CD14-positive monocyte (primary cell): ENCODE results near the gene LHPP. TPM values are rescaled to one million over a fixed set of nuclear protein-coding genes. Genes with fewer than 3 reads are reported as not detected.

Experiments
- DNase-seq, 3 donors: peaks; one replicate each; pipeline ENCODE4 v3.0.0-alpha.2; 2011 to 2022
- H2AFZ ChIP-seq: 2 replicates; pipeline ENCODE4 v1.6.0; 2012; ENCODE audit warnings: mild to moderate bottlenecking, low read depth, low read length, inconsistent platforms; ENCODE audit not compliant: insufficient read depth, poor library complexity, severe bottlenecking
- H3K27ac ChIP-seq, 2 donors: 1 replicate in 1 of 2; 2 replicates in 1 of 2; pipeline ENCODE4 v1.5.1; 2012 to 2013; ENCODE audit warnings: low read length in 2 of 2, control low read depth in 1 of 2, inconsistent platforms in 1 of 2, low read depth in 1 of 2, mild to moderate bottlenecking in 1 of 2
- H3K27me3 ChIP-seq, 2 donors: one replicate each; pipeline versions ENCODE4 v1.6.0 to v1.6.1; 2011 to 2013; ENCODE audit warnings: low read length in 2 of 2; ENCODE audit not compliant: control insufficient read depth in 2 of 2, insufficient read depth in 2 of 2
- H3K36me3 ChIP-seq, 2 donors: replicated peaks in 1 of 2; 1 replicate in 1 of 2; 2 replicates in 1 of 2; pipeline versions ENCODE4 v1.5.1 to v1.6.1; 2012 to 2013; ENCODE audit warnings: low read length in 2 of 2, control low read depth in 1 of 2, inconsistent platforms in 1 of 2, mild to moderate bottlenecking in 1 of 2; ENCODE audit not compliant: insufficient read depth in 2 of 2, control insufficient read depth in 1 of 2
- H3K4me1 ChIP-seq, 2 donors: 1 replicate in 1 of 2; 2 replicates in 1 of 2; pipeline versions ENCODE4 v1.5.1 to v1.6.1; 2012 to 2013; ENCODE audit warnings: low read length in 2 of 2, control low read depth in 1 of 2, inconsistent platforms in 1 of 2, mild to moderate bottlenecking in 1 of 2, moderate library complexity in 1 of 2; ENCODE audit not compliant: insufficient read depth in 2 of 2, control insufficient read depth in 1 of 2
- H3K4me2 ChIP-seq: replicated peaks from 2 replicates; pipeline ENCODE3; 2012; ENCODE audit warnings: low read length, moderate library complexity, mild to moderate bottlenecking; ENCODE audit not compliant: poor library complexity, severe bottlenecking; ENCODE audit errors: extremely low read depth
- H3K4me3 ChIP-seq, 3 experiments: fragments of 200-600 bp in 1 of 3; sonication (generic) in 1 of 3; replicated peaks in 1 of 3; 1 replicate in 2 of 3; 2 replicates in 1 of 3; pipeline ENCODE4 v1.5.1; 2011 to 2013; ENCODE audit warnings: low read length in 3 of 3, mild to moderate bottlenecking in 3 of 3, control low read depth in 2 of 3, low read depth in 2 of 3, inconsistent platforms in 1 of 3, moderate library complexity in 1 of 3
- H3K79me2 ChIP-seq: 2 replicates; pipeline ENCODE4 v1.6.0; 2012; ENCODE audit warnings: mild to moderate bottlenecking, control low read depth, inconsistent platforms, low read length, moderate library complexity; ENCODE audit not compliant: insufficient read depth
- H3K9ac ChIP-seq: 2 replicates; pipeline ENCODE4 v1.6.0; 2017; ENCODE audit warnings: low read length, mild to moderate bottlenecking; ENCODE audit not compliant: insufficient read depth, poor library complexity, severe bottlenecking
- H3K9me3 ChIP-seq, 2 donors: replicated peaks in 1 of 2; 1 replicate in 1 of 2; 2 replicates in 1 of 2; pipeline versions ENCODE4 v1.5.1 to v1.6.1; 2012 to 2013; ENCODE audit warnings: low read length in 2 of 2, control low read depth in 1 of 2; ENCODE audit not compliant: control insufficient read depth in 1 of 2, insufficient read depth in 1 of 2
- H4K20me1 ChIP-seq: 2 replicates; pipeline ENCODE4 v1.6.0; 2012; ENCODE audit warnings: mild to moderate bottlenecking, low read length, control low read depth, moderate library complexity; ENCODE audit not compliant: insufficient read depth
- H3K27ac Mint-ChIP-seq, 7 donors: one replicate each; pipeline ENCODE4 v1.8.0; 2020; ENCODE audit warnings: mild to moderate bottlenecking in 7 of 7, mixed read lengths in 7 of 7, moderate library complexity in 6 of 7, inconsistent platforms in 2 of 7
- H3K27me3 Mint-ChIP-seq, 3 donors: one replicate each; pipeline ENCODE4 v1.8.0; 2021 to 2022; ENCODE audit warnings: low read depth in 3 of 3, mild to moderate bottlenecking in 3 of 3, mixed read lengths in 3 of 3, moderate library complexity in 3 of 3, inconsistent platforms in 1 of 3
- H3K36me3 Mint-ChIP-seq, 2 donors: one replicate each; pipeline ENCODE4 v1.8.0; 2020; ENCODE audit warnings: mixed read lengths in 2 of 2, inconsistent platforms in 1 of 2, mild to moderate bottlenecking in 1 of 2
- H3K4me1 Mint-ChIP-seq: one replicate; pipeline ENCODE4 v1.8.0; 2020; ENCODE audit warnings: mild to moderate bottlenecking, mixed read lengths
- H3K4me3 Mint-ChIP-seq, 2 donors: one replicate each; pipeline ENCODE4 v1.8.0; 2020; ENCODE audit warnings: mild to moderate bottlenecking in 2 of 2, mixed read lengths in 2 of 2, moderate library complexity in 1 of 2
- H3K9me3 Mint-ChIP-seq, 7 donors: one replicate each; pipeline ENCODE4 v1.8.0; 2020 to 2022; ENCODE audit warnings: mixed read lengths in 7 of 7, mild to moderate bottlenecking in 6 of 7, moderate library complexity in 6 of 7, inconsistent platforms in 2 of 7
- CTCF ChIP-seq: fragments of 200-600 bp; IDR thresholded peaks from one replicate; pipeline ENCODE4 v1.8.0; 2022; ENCODE audit warnings: antibody characterized with exemption, mild to moderate bottlenecking
- WGBS: methylation state at CpG from one replicate; pipeline ENCODE4 v1.1.5; 2013; ENCODE audit warnings: missing lambda C conversion rate; ENCODE audit not compliant: insufficient coverage; 5-methylcytosine and 5-hydroxymethylcytosine counted together
- intact Hi-C, 2 donors: fragments of 100-400 bp; cut with micrococcal nuclease; formaldehyde crosslinking; loops; one replicate each; pipeline versions ENCODE4 v1.15.0 to v1.15.1; 2023
- polyA plus RNA-seq, 3 donors: library from polyadenylated mRNA; depleted of rRNA in 1 of 3; unstranded in 2 of 3; stranded (reverse) in 1 of 3; fragments of 300-500 nt in 2 of 3; fragments of >200 nt in 1 of 3; fragmentation: Illumina TruSeq in 2 of 3; gene quantifications; 1 replicate in 2 of 3; 2 replicates in 1 of 3; pipeline ENCODE4 v1.2.3, GENCODE V29; 2012 to 2021

Gene LHPP
- polyA plus RNA-seq, 3 donors, result 15.2 to 20.6 (median 19.5) TPM

- H3K4me1 ChIP-seq, result peaks cover 29 to 46% of the 10 kb centered on the region in 2 donors
- H3K27me3 ChIP-seq, result no peaks in the 10 kb centered on the region
- no peak for TF ChIP-seq CTCF
- no peak overlapping the region for H3K9ac ChIP-seq
- H2AFZ ChIP-seq, result no peak overlapping the region
- H3K36me3 Mint-ChIP-seq, result peaks cover 41 to 64% of the 10 kb centered on the region in 2 donors
- no peak overlapping the region for H3K4me3 ChIP-seq
- peaks cover 68% of the 10 kb centered on the region for H3K4me1 Mint-ChIP-seq
- H3K9me3 ChIP-seq, result no peaks in the 10 kb centered on the region
- intact Hi-C loops, result no loop called here
- H3K36me3 ChIP-seq, result peaks cover 7 to 54% of the 10 kb centered on the region in 2 donors
- peaks cover 0 to 2% (median 0%) of the 10 kb centered on the region in 3 donors for H3K27me3 Mint-ChIP-seq
- peaks cover 89% of the 10 kb centered on the region for H3K79me2 ChIP-seq
- H3K27ac ChIP-seq, result no peak overlapping the region
- H4K20me1 ChIP-seq, result peaks cover 74% of the 10 kb centered on the region
- H3K4me2 ChIP-seq, result no peak overlapping the region
- peak overlapping the region in 4 of 7 donors; percentile 28 to 74 (median 67) for H3K27ac Mint-ChIP-seq
- WGBS, result 100% methylated on average over 3 of the region's 6 CpGs
- no peaks in the 10 kb centered on the region for H3K9me3 Mint-ChIP-seq
- H3K4me3 Mint-ChIP-seq, result no peak overlapping the region
- peak in 1 of 3 donors; percentile 43 for DNase-seq
These were observed 194.9 kb downstream of the LHPP start for GRCh38 chr10:124656541-124656940.

- H3K9me3 Mint-ChIP-seq, result no peaks in the 10 kb centered on the region
- DNase-seq, result no peak
- no peaks in the 10 kb centered on the region for H3K9me3 ChIP-seq
- H4K20me1 ChIP-seq, result peaks cover 87% of the 10 kb centered on the region
- H3K4me2 ChIP-seq, result no peak overlapping the region
- no peak for TF ChIP-seq CTCF
- peaks cover 21 to 34% of the 10 kb centered on the region in 2 donors for H3K4me1 ChIP-seq
- WGBS, result 39% methylated on average over 6 of the region's 9 CpGs
- peak overlapping the region; percentile 7 to 52 for H3K27ac ChIP-seq
- H3K27ac Mint-ChIP-seq, result peak overlapping the region in 6 of 7 donors; percentile 14 to 81 (median 66)
- H3K9ac ChIP-seq, result no peak overlapping the region
- H3K4me3 ChIP-seq, result no peak overlapping the region
- peak overlapping the region in 1 of 2 donors; percentile 47 for H3K4me3 Mint-ChIP-seq
- peaks cover 0 to 2% (median 0%) of the 10 kb centered on the region in 3 donors for H3K27me3 Mint-ChIP-seq
- peaks cover 7 to 51% of the 10 kb centered on the region in 2 donors for H3K36me3 ChIP-seq
- no peak overlapping the region for H2AFZ ChIP-seq
- no peaks in the 10 kb centered on the region for H3K27me3 ChIP-seq
- H3K4me1 Mint-ChIP-seq, result peaks cover 60% of the 10 kb centered on the region
- peaks cover 45 to 68% of the 10 kb centered on the region in 2 donors for H3K36me3 Mint-ChIP-seq
- intact Hi-C loops, result no loop called here
- H3K79me2 ChIP-seq, result peaks cover 89% of the 10 kb centered on the region
These were observed 196.2 kb downstream of the LHPP start for GRCh38 chr10:124657806-124658205.
